GM12878 (cell line): Measurements from ENCODE around the gene MCM9. TPM values are rescaled to one million over a fixed set of nuclear protein-coding genes. Genes with fewer than 3 reads are reported as not detected.

Experiments
- ATAC-seq: fragments of 200-7000 bp; cut with Tn5 transposase; 3 replicates; pipeline ENCODE4 v1.9.1; 2020; ENCODE audit warnings: mild to moderate bottlenecking, moderate library complexity
- BruUV-seq: library from RNA; stranded (reverse); fragments of 400-500 nt; replicated peaks from 2 replicates; lab custom pipeline; 2021; lab: Mats Ljungman, UMichigan
- CTCF ChIA-PET: fragments of 300-600 bp; sonication (Branson Sonifier 250); formaldehyde crosslinking; extraction: SDS; loops from one replicate; lab custom pipeline; 2021; ENCODE audit warnings: inconsistent platforms; lab: Yijun Ruan, JAX
- POLR2A ChIA-PET: fragments of 350-600 bp; formaldehyde crosslinking; extraction: SDS; loops from one replicate; lab custom pipeline; 2021; ENCODE audit warnings: inconsistent platforms; lab: Charles Lee
- RAD21 ChIA-PET: fragments of 300-600 bp; sonication (Branson Sonifier 250); formaldehyde crosslinking; loops from one replicate; lab custom pipeline; 2023; ENCODE audit warnings: antibody characterized with exemption; ENCODE audit not compliant: unreplicated experiment; lab: Charles Lee
- SMC1A ChIA-PET: fragments of 300-600 bp; sonication (Branson Sonifier 250); formaldehyde crosslinking; loops from one replicate; lab custom pipeline; 2023; ENCODE audit not compliant: unreplicated experiment, uncharacterized antibody; lab: Charles Lee
- DNase-seq: peaks from one replicate; pipeline ENCODE4 v3.0.0-alpha.2; 2011; ENCODE audit warnings: low read depth, low spot score
- FAIRE-seq: peaks from 3 replicates; lab custom pipeline; 2011; peaks lifted over from hg19 to GRCh38; lab: Jason Lieb, UNC
- H2AFZ ChIP-seq: 2 replicates; pipeline ENCODE4 v1.6.0; 2011; ENCODE audit warnings: low read depth, low read length, control low read depth; ENCODE audit not compliant: control insufficient read depth
- H3K27ac ChIP-seq: 2 replicates; pipeline ENCODE4 v1.5.1; 2011; ENCODE audit warnings: control low read depth; ENCODE audit not compliant: control insufficient read depth, insufficient read depth
- H3K27me3 ChIP-seq, 2 experiments: replicated peaks in 1 of 2; 2 replicates each; pipeline versions ENCODE4 v1.6.0 to v1.6.1; 2011; ENCODE audit warnings: low read length in 1 of 2; ENCODE audit not compliant: control insufficient read depth in 2 of 2, insufficient read depth in 2 of 2
- H3K36me3 ChIP-seq, 2 experiments: 2 replicates each; pipeline ENCODE4 v1.5.1; 2011; ENCODE audit warnings: low read length in 1 of 2; ENCODE audit not compliant: control insufficient read depth in 2 of 2, insufficient read depth in 2 of 2
- H3K4me1 ChIP-seq: 2 replicates; pipeline ENCODE4 v1.6.1; 2011; ENCODE audit warnings: mild to moderate bottlenecking, low read length, moderate library complexity, mixed read lengths; ENCODE audit not compliant: control insufficient read depth, insufficient read depth
- H3K4me2 ChIP-seq: 2 replicates; pipeline ENCODE4 v1.6.0; 2011; ENCODE audit warnings: control low read depth; ENCODE audit not compliant: control insufficient read depth, insufficient read depth
- H3K4me3 ChIP-seq: fragments of 200-600 bp; sonication (generic); 2 replicates; pipeline ENCODE4 v1.5.1; 2016
- H3K79me2 ChIP-seq: 2 replicates; pipeline ENCODE4 v1.6.0; 2011; ENCODE audit warnings: low read length; ENCODE audit not compliant: control insufficient read depth, insufficient read depth
- H3K9ac ChIP-seq: 2 replicates; pipeline ENCODE4 v1.8.0; 2011; ENCODE audit warnings: low read length, control low read depth, mixed read lengths; ENCODE audit not compliant: control insufficient read depth, insufficient read depth
- H3K9me3 ChIP-seq: replicated peaks from 3 replicates; pipeline ENCODE4 v1.5.1; 2011; ENCODE audit warnings: mild to moderate bottlenecking, low read length; ENCODE audit not compliant: control insufficient read depth, insufficient read depth
- H4K20me1 ChIP-seq: 2 replicates; pipeline ENCODE4 v1.6.0; 2011; ENCODE audit not compliant: control insufficient read depth, insufficient read depth
- BHLHE40 ChIP-seq, 2 experiments: fragments of 450-650 bp in 1 of 2; IDR thresholded peaks; 2 replicates each; pipeline ENCODE4 v1.6.1; 2011 to 2017; ENCODE audit warnings: low read depth in 2 of 2, borderline replicate concordance in 1 of 2, improper control_type of control experiment in 1 of 2, low read length in 1 of 2, mild to moderate bottlenecking in 1 of 2
- CTCF ChIP-seq, 3 experiments: IDR thresholded peaks in 2 of 3; conservative IDR thresholded peaks in 1 of 3; 2 replicates each; pipeline ENCODE4 v1.5.1; 2011; ENCODE audit warnings: low read depth in 3 of 3, low read length in 3 of 3, mild to moderate bottlenecking in 3 of 3, control low read depth in 2 of 3, moderate library complexity in 2 of 3, inconsistent platforms in 1 of 3, mixed read lengths in 1 of 3; ENCODE audit not compliant: control insufficient read depth in 2 of 3, insufficient read depth in 1 of 3; ENCODE audit errors: extremely low read depth in 1 of 3
- MAX ChIP-seq: IDR thresholded peaks from 2 replicates; pipeline ENCODE4 v1.6.1; 2012; ENCODE audit warnings: low read depth, low read length, improper control_type of control experiment
- NR2C2 ChIP-seq: IDR thresholded peaks from 2 replicates; pipeline ENCODE4 v1.6.1; 2011; ENCODE audit warnings: borderline replicate concordance, low read depth; ENCODE audit not compliant: control insufficient read depth, insufficient read length
- RB1 ChIP-seq: fragments of 450-650 bp; formaldehyde crosslinking; IDR thresholded peaks from 2 replicates; pipeline ENCODE4 v1.6.1; 2017; ENCODE audit warnings: mild to moderate bottlenecking, borderline replicate concordance
- RUNX3 ChIP-seq: IDR thresholded peaks from 2 replicates; pipeline ENCODE4 v1.6.1; 2012; ENCODE audit warnings: low read length, inconsistent platforms
- SP1 ChIP-seq: IDR thresholded peaks from one replicate; pipeline ENCODE4 v1.6.1; 2011; ENCODE audit warnings: low read depth, low read length
- TAF1 ChIP-seq: IDR thresholded peaks from 2 replicates; pipeline ENCODE4 v1.6.1; 2011; ENCODE audit warnings: mild to moderate bottlenecking, low read depth, low read length, borderline replicate concordance
- TBL1XR1 ChIP-seq: IDR thresholded peaks from 2 replicates; pipeline ENCODE4 v1.6.1; 2012; ENCODE audit warnings: low read depth, low read length, improper control_type of control experiment
- USF1 ChIP-seq: IDR thresholded peaks from 2 replicates; pipeline ENCODE4 v1.6.1; 2011; ENCODE audit warnings: borderline replicate concordance, low read depth, mild to moderate bottlenecking, moderate library complexity, mixed read lengths, low read length; ENCODE audit not compliant: insufficient read depth; ENCODE audit errors: extremely low read length
- WGBS: methylation state at CpG from one replicate; pipeline ENCODE4 v1.1.6; 2016; ENCODE audit warnings: low lambda C conversion rate; ENCODE audit not compliant: insufficient replicate concordance, insufficient coverage; ENCODE audit errors: missing lambda C conversion rate; 5-methylcytosine and 5-hydroxymethylcytosine counted together
- in situ Hi-C: fragments of 300-500 bp; cut with MboI; formaldehyde crosslinking; loops from 9 replicates; pipeline ENCODE4 v1.14.3; 2018; ENCODE audit warnings: mixed read lengths
- intact Hi-C: fragments of 100-400 bp; cut with micrococcal nuclease; formaldehyde crosslinking; loops from one replicate; pipeline ENCODE4 v1.14.2; 2022; ENCODE audit not compliant: unreplicated experiment
- polyA plus RNA-seq, 11 experiments: library from polyadenylated mRNA; depleted of rRNA in 4 of 11; unstranded in 6 of 11; stranded (reverse) in 5 of 11; fragments of >200 nt; fragmentation: Nextera tagmentation in 4 of 11; fragmentation: Illumina TruSeq in 1 of 11; extraction: Ambion mirVana in 4 of 11; extraction: Trizol in 1 of 11; gene quantifications; 1 replicate in 1 of 11; 2 replicates in 10 of 11; pipeline versions ENCODE4 v1.2.1 to v1.2.3, GENCODE V29; 2011 to 2016; ENCODE audit warnings: inconsistent platforms in 2 of 11, missing spikeins in 2 of 11, low read depth in 1 of 11
- total RNA-seq, 4 experiments: library from RNA; depleted of rRNA in 3 of 4; stranded (reverse); fragments of >200 nt in 3 of 4; fragmentation: Illumina TruSeq in 1 of 4; extraction: Trizol in 1 of 4; gene quantifications; 2 replicates each; pipeline versions ENCODE4 v1.2.1 to v1.2.3, GENCODE V29; 2013 to 2021
- TF ChIP-seq, protein P1 (sequence below): IDR thresholded peaks from 2 replicates; pipeline ENCODE4 v1.6.1; 2012; ENCODE audit warnings: low read depth, low read length, improper control_type of control experiment
- TF ChIP-seq, protein P2 (sequence below): fragments of 450-650 bp; IDR thresholded peaks from 2 replicates; pipeline ENCODE4 v1.6.1; 2017; ENCODE audit warnings: mild to moderate bottlenecking
- TF ChIP-seq, protein P3 (sequence below): fragments of 450-650 bp; IDR thresholded peaks from 2 replicates; pipeline ENCODE4 v1.6.1; 2017; ENCODE audit warnings: antibody characterized with exemption, mild to moderate bottlenecking, moderate library complexity

MCM9 gene
- total and polyA plus RNA-seq, 10 of the 15 experiments (the other 5 are each of a cell fraction or from before 2014, with no cell fraction given), result 3.4 to 18.5 (median 9.7) TPM

GRCh38 chr6:118903691-118904090 lies 31.3 kb downstream of the MCM9 start:
- BruUV-seq, result no TSS peak
- ChIA-PET POLR2A (interaction anchor here (1.0 kb wide), 1 partner anchor 17 kb away, joined by 3 read pairs; no protein-coding TSS in a partner anchor), SMC1A (interaction anchor here (1.3 to 2.0 kb wide), 2 partner anchors 10 to 13 kb away, joined by 5 read pairs; partner anchors contain the start of gene ASF1A)
- TF ChIP-seq USF1 (no peak), SP1 (no peak), CTCF (IDR thresholded peaks at IDR 0.05 in 2 of 3, conservative IDR thresholded peaks at IDR 0.05 in 1 of 3; ENCODE audit: control insufficient read depth in 2 of 3, extremely low read depth in 1 of 3, insufficient read depth in 1 of 3, low read depth in 3 of 3, low read length in 3 of 3) (no peak), NR2C2 (no peak), BHLHE40 (IDR thresholded peaks at IDR 0.05; ENCODE audit: borderline replicate concordance in 1 of 2, low read depth in 2 of 2, low read length in 1 of 2) (no peak), MAX (no peak), RB1 (no peak), RUNX3 (no peak), TBL1XR1 (no peak), TAF1 (no peak)
- TF ChIP-seq, protein P1, sequence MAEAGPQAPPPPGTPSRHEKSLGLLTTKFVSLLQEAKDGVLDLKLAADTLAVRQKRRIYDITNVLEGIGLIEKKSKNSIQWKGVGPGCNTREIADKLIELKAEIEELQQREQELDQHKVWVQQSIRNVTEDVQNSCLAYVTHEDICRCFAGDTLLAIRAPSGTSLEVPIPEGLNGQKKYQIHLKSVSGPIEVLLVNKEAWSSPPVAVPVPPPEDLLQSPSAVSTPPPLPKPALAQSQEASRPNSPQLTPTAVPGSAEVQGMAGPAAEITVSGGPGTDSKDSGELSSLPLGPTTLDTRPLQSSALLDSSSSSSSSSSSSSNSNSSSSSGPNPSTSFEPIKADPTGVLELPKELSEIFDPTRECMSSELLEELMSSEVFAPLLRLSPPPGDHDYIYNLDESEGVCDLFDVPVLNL, result no peak
- TF ChIP-seq, protein P2, sequence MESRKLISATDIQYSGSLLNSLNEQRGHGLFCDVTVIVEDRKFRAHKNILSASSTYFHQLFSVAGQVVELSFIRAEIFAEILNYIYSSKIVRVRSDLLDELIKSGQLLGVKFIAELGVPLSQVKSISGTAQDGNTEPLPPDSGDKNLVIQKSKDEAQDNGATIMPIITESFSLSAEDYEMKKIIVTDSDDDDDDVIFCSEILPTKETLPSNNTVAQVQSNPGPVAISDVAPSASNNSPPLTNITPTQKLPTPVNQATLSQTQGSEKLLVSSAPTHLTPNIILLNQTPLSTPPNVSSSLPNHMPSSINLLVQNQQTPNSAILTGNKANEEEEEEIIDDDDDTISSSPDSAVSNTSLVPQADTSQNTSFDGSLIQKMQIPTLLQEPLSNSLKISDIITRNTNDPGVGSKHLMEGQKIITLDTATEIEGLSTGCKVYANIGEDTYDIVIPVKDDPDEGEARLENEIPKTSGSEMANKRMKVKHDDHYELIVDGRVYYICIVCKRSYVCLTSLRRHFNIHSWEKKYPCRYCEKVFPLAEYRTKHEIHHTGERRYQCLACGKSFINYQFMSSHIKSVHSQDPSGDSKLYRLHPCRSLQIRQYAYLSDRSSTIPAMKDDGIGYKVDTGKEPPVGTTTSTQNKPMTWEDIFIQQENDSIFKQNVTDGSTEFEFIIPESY, result no peak
- TF ChIP-seq, protein P3, sequence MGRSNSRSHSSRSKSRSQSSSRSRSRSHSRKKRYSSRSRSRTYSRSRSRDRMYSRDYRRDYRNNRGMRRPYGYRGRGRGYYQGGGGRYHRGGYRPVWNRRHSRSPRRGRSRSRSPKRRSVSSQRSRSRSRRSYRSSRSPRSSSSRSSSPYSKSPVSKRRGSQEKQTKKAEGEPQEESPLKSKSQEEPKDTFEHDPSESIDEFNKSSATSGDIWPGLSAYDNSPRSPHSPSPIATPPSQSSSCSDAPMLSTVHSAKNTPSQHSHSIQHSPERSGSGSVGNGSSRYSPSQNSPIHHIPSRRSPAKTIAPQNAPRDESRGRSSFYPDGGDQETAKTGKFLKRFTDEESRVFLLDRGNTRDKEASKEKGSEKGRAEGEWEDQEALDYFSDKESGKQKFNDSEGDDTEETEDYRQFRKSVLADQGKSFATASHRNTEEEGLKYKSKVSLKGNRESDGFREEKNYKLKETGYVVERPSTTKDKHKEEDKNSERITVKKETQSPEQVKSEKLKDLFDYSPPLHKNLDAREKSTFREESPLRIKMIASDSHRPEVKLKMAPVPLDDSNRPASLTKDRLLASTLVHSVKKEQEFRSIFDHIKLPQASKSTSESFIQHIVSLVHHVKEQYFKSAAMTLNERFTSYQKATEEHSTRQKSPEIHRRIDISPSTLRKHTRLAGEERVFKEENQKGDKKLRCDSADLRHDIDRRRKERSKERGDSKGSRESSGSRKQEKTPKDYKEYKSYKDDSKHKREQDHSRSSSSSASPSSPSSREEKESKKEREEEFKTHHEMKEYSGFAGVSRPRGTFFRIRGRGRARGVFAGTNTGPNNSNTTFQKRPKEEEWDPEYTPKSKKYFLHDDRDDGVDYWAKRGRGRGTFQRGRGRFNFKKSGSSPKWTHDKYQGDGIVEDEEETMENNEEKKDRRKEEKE, result no peak

More at GRCh38 chr6:118903691-118904090, 31.3 kb downstream of the MCM9 start:
- ATAC-seq, result no peak
- intact Hi-C loops (no loop called here), in situ Hi-C loops (no loop called here)
- ChIA-PET RAD21 (interaction anchor here (1.6 kb wide), 1 partner anchor 31 kb away, joined by 4 read pairs; no protein-coding TSS in a partner anchor), CTCF (interaction anchor here (1.3 kb wide), 1 partner anchor 9 kb away, joined by 3 read pairs; no protein-coding TSS in a partner anchor)
- Histone ChIP-seq H3K27ac (no peak overlapping the region), H3K79me2 (peaks cover 30% of the 10 kb centered on the region), H3K36me3 (peaks cover 5 to 25% of the 10 kb centered on the region in 2 experiments; a peak in 3 of 4 replicates), H4K20me1 (no peaks in the 10 kb centered on the region), H3K4me3 (no peak overlapping the region), H3K9me3 (no peaks in the 10 kb centered on the region), H3K27me3 (no peaks in the 10 kb centered on the region), H3K9ac (no peak overlapping the region), H3K4me2 (no peak overlapping the region), H3K4me1 (no peaks in the 10 kb centered on the region), H2AFZ (no peak overlapping the region)
- DNase-seq, result no peak
- 100% methylated on average over 6 of the region's 6 CpGs for WGBS
- FAIRE-seq, result no peak
